ENCODE data around the gene DKK2. TPM values are rescaled to one million over a fixed set of nuclear protein-coding genes. Genes with fewer than 3 reads are reported as not detected.

DKK2 gene
- total RNA-seq, 1 donor from 2014 or later = 15.1 TPM

DNA sequence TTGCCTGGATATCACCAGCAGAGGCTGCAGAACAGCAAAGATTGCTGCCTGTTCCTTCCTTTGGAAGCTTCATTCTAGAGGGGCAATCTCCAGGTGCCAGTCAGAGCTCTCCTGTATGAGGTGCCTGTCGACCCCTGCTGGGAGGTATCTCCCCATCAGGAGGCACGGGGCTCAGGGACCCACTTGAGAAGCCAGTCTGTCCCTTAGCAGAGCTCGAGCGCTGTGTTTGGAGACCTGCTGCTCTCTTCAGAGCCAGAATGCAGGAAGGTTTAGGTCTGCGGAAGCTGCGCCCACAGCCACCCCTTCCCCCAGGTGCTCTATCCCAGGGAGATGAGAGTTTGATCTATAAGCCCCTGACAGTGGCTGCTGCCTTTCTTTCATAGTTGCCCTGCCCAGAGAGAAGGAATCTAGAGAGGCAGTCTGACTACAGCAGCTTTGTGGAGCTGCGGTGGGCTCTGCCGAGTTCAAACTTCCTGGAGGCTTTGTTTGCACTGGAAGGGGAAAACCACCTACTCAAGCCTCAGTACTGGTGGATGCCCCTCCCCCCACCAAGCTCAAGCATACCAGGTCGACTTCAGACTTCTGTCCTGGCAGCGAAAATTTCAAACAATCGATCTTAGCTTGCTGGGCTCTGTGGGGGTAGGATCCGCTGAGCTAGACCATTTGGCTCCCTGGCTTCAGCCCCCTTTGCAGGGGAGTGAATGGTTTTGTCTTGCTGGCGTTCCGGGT lies 57.9 kb downstream of the DKK2 start:
- no peak overlapping the region for H3K4me3 Mint-ChIP-seq
- TF ChIP-seq, protein P1, sequence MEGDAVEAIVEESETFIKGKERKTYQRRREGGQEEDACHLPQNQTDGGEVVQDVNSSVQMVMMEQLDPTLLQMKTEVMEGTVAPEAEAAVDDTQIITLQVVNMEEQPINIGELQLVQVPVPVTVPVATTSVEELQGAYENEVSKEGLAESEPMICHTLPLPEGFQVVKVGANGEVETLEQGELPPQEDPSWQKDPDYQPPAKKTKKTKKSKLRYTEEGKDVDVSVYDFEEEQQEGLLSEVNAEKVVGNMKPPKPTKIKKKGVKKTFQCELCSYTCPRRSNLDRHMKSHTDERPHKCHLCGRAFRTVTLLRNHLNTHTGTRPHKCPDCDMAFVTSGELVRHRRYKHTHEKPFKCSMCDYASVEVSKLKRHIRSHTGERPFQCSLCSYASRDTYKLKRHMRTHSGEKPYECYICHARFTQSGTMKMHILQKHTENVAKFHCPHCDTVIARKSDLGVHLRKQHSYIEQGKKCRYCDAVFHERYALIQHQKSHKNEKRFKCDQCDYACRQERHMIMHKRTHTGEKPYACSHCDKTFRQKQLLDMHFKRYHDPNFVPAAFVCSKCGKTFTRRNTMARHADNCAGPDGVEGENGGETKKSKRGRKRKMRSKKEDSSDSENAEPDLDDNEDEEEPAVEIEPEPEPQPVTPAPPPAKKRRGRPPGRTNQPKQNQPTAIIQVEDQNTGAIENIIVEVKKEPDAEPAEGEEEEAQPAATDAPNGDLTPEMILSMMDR (conservative IDR thresholded peaks at IDR 0.05) = no peak
- no peak overlapping the region for H3K27ac Mint-ChIP-seq
- H3K9me3 Mint-ChIP-seq = peaks cover 12% of the 10 kb centered on the region
- H3K36me3 Mint-ChIP-seq = no peaks in the 10 kb centered on the region
- DNase-seq (ENCODE audit: extremely low spot score, unreplicated experiment) = no peak
- peaks cover 3% of the 10 kb centered on the region for H3K4me1 Mint-ChIP-seq (ENCODE audit: unreplicated experiment)
- H3K27me3 Mint-ChIP-seq = peaks cover 3% of the 10 kb centered on the region

DNA sequence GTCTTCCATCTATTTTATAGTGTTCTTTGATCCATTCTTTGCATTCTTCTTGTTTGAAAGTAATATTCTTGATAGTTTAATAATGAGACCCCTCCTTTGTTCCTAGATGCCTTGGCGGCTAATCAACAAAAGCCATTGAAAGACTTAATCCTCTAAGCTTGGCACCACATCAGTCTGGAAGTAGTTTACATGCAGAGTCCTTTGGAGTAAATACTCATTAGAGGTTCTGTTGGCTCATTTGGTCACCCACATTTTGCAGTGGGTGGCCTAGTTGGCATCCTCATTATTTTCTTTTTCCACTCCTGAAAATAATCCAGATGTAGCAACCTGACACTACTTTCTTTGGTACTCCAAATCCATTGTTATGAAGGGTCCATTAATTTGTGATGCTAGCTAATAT lies 64.5 kb downstream of the DKK2 start:
- H3K9me3 Mint-ChIP-seq = peaks cover 6% of the 10 kb centered on the region
- no peak overlapping the region for H3K27ac Mint-ChIP-seq
- H3K4me1 Mint-ChIP-seq (ENCODE audit: unreplicated experiment) = peaks cover 12% of the 10 kb centered on the region
- TF ChIP-seq, protein P1 (conservative IDR thresholded peaks at IDR 0.05) = no peak
- no peak overlapping the region for H3K4me3 Mint-ChIP-seq
- H3K36me3 Mint-ChIP-seq = peaks cover 3% of the 10 kb centered on the region
- peaks cover 4% of the 10 kb centered on the region for H3K27me3 Mint-ChIP-seq
- no peak for DNase-seq (ENCODE audit: extremely low spot score, unreplicated experiment)

DNA sequence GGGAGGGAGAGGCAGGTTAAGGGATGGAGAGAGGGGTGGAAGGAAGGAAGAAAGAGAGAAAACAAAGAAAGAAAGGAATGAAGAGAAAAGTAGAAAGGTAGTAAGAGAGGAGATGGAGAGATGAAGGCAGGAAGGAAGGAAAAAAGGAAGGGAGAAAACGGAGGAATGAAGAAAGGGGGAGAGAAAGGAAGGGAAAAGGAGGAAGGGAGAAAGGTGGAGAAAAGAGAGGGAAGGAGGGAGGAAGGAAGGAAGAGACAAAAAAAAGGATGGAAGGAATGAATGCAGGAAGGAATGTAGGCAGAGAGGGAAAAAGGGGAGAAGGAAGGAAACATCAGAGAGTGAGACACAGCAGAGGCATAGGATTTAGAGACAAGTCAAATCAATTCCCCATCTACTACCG lies 68.2 kb downstream of the DKK2 start:
- DNase-seq (ENCODE audit: extremely low spot score, unreplicated experiment) = no peak
- H3K9me3 Mint-ChIP-seq = no peaks in the 10 kb centered on the region
- H3K27ac Mint-ChIP-seq = no peak overlapping the region
- TF ChIP-seq, protein P1 (conservative IDR thresholded peaks at IDR 0.05) = no peak
- H3K4me3 Mint-ChIP-seq = no peak overlapping the region
- peaks cover 4% of the 10 kb centered on the region for H3K36me3 Mint-ChIP-seq
- H3K27me3 Mint-ChIP-seq = peaks cover 4% of the 10 kb centered on the region
- H3K4me1 Mint-ChIP-seq (ENCODE audit: unreplicated experiment) = peaks cover 12% of the 10 kb centered on the region

DNA sequence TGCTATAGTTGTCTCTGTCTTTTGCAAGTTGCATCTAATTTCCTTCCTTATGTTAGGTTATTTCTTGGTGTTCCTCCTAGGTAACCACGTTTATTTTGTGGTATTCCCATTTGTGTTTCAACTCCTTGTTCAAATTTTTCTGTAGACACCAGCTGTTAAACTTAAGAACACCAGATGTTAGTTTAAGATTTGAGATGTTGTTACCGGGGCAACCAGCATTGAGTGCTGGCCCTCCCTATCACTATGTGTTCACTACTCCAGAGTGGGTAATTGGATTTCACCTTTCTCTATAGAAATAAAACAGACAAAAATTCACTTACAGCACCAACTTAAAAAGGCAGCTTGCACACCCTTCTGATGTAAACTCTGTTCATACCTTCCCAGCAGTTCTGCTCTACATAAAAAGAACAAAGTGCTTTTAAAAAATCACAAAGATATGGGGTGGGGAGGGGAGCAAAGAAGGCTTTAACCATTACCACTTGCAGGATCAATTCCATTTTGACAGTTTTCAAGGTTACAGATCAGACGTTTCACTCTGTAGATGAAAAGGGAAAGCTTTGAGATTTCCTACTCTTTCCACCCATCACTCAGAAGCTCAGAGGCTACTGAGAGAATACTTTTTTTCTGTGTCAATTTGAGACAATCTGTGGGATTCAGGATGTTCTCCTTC lies 82.9 kb downstream of the DKK2 start:
- Mint-ChIP-seq H3K4me3 (no peak overlapping the region), H3K27me3 (no peaks in the 10 kb centered on the region), H3K9me3 (peaks cover 5% of the 10 kb centered on the region), H3K4me1 (ENCODE audit: unreplicated experiment) (peaks cover 6% of the 10 kb centered on the region), H3K27ac (no peak overlapping the region), H3K36me3 (peaks cover 8% of the 10 kb centered on the region)
- TF ChIP-seq, protein P1 (conservative IDR thresholded peaks at IDR 0.05) = no peak
- DNase-seq (ENCODE audit: extremely low spot score, unreplicated experiment) = no peak

DNA sequence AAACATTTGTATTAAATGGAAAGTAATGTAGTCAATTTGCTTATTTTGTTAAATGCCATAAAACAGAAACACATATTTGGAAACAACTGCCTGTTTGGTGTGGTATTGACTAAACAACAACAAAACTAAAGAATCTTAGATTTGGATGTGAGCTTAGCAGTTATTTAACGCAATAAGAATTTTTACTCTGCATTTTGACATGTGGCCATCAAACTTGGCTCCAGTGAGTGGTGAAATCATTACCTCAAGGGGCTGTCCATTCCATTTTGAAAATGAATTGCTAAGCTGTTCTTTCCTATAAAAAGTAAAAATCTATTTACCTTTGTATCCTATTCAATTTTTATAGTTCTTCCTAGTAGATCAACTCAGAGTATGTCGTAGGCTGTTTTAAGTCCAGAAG lies 84.2 kb downstream of the DKK2 start:
- no peak for DNase-seq (ENCODE audit: extremely low spot score, unreplicated experiment)
- no peaks in the 10 kb centered on the region for H3K27me3 Mint-ChIP-seq
- peaks cover 8% of the 10 kb centered on the region for H3K36me3 Mint-ChIP-seq
- H3K4me1 Mint-ChIP-seq (ENCODE audit: unreplicated experiment) = peaks cover 6% of the 10 kb centered on the region
- H3K4me3 Mint-ChIP-seq = no peak overlapping the region
- no peak overlapping the region for H3K27ac Mint-ChIP-seq
- peaks cover 5% of the 10 kb centered on the region for H3K9me3 Mint-ChIP-seq
- TF ChIP-seq, protein P1 (conservative IDR thresholded peaks at IDR 0.05) = no peak
